ENCODE measurements around the gene PHEX.
A peak's percentile ranks its signal among the peaks of the same experiment; 100 is the strongest.

The PHEX gene

GRCh38 chrX:22110729-22111494 is 78.8 kb downstream of the PHEX start:
- H3K36me3 Mint-ChIP-seq (ENCODE audit: low read depth), result no peaks in the 10 kb centered on the region
- peaks cover 2% of the 10 kb centered on the region for H3K4me1 Mint-ChIP-seq
- TF ChIP-seq CTCF (IDR thresholded peaks at IDR 0.05), result no peak
- no peak for DNase-seq
- H3K4me3 Mint-ChIP-seq, result no peak overlapping the region
- no peaks in the 10 kb centered on the region for H3K9me3 Mint-ChIP-seq
- H3K27ac Mint-ChIP-seq, result no peak overlapping the region
- H3K27me3 Mint-ChIP-seq (ENCODE audit: low read depth, poor library complexity), result no peaks in the 10 kb centered on the region

- Mint-ChIP-seq H3K27me3 (ENCODE audit: low read depth, poor library complexity) (no peaks in the 10 kb centered on the region), H3K4me3 (no peak overlapping the region), H3K36me3 (ENCODE audit: low read depth) (no peaks in the 10 kb centered on the region), H3K27ac (no peak overlapping the region), H3K9me3 (no peaks in the 10 kb centered on the region), H3K4me1 (peaks cover 26% of the 10 kb centered on the region)
- TF ChIP-seq CTCF (IDR thresholded peaks at IDR 0.05), result no peak
- DNase-seq, result no peak
Observed at GRCh38 chrX:22116605-22117546, 84.8 kb downstream of the PHEX start.

GRCh38 chrX:22117633-22118032 is 85.5 kb downstream of the PHEX start:
- TF ChIP-seq CTCF (IDR thresholded peaks at IDR 0.05), result no peak
- H3K4me1 Mint-ChIP-seq, result peaks cover 26% of the 10 kb centered on the region
- no peak for DNase-seq
- H3K27me3 Mint-ChIP-seq (ENCODE audit: low read depth, poor library complexity), result no peaks in the 10 kb centered on the region
- H3K4me3 Mint-ChIP-seq, result no peak overlapping the region
- H3K9me3 Mint-ChIP-seq, result peaks cover 1% of the 10 kb centered on the region
- H3K27ac Mint-ChIP-seq, result peak overlapping the region; percentile 39
- H3K36me3 Mint-ChIP-seq (ENCODE audit: low read depth), result no peaks in the 10 kb centered on the region

- peaks cover 26% of the 10 kb centered on the region for H3K4me1 Mint-ChIP-seq
- H3K27ac Mint-ChIP-seq, result peak overlapping the region; percentile 24
- H3K4me3 Mint-ChIP-seq, result no peak overlapping the region
- TF ChIP-seq CTCF (IDR thresholded peaks at IDR 0.05), result no peak
- H3K9me3 Mint-ChIP-seq, result peaks cover 2% of the 10 kb centered on the region
- no peak for DNase-seq
- no peaks in the 10 kb centered on the region for H3K27me3 Mint-ChIP-seq (ENCODE audit: low read depth, poor library complexity)
- H3K36me3 Mint-ChIP-seq (ENCODE audit: low read depth), result no peaks in the 10 kb centered on the region
Observed at GRCh38 chrX:22118161-22118830, 86.2 kb downstream of the PHEX start.

GRCh38 chrX:22121161-22121560 is 89.0 kb downstream of the PHEX start:
- H3K27me3 Mint-ChIP-seq (ENCODE audit: low read depth, poor library complexity), result no peaks in the 10 kb centered on the region
- no peaks in the 10 kb centered on the region for H3K36me3 Mint-ChIP-seq (ENCODE audit: low read depth)
- no peak overlapping the region for H3K4me3 Mint-ChIP-seq
- no peak for TF ChIP-seq CTCF (IDR thresholded peaks at IDR 0.05)
- DNase-seq, result no peak
- no peak overlapping the region for H3K27ac Mint-ChIP-seq
- H3K9me3 Mint-ChIP-seq, result peaks cover 2% of the 10 kb centered on the region
- H3K4me1 Mint-ChIP-seq, result peaks cover 26% of the 10 kb centered on the region

Measured in nephron progenitor cell (in vitro differentiated cells).